Neural progenitor cell (in vitro differentiated cells): Measurements from ENCODE around the gene CFAP74. TPM values are rescaled to one million over a fixed set of nuclear protein-coding genes. Genes with fewer than 3 reads are reported as not detected.
A peak's percentile ranks its signal among the peaks of the same experiment; 100 is the strongest.

Experiments
- DNase-seq: peaks from one replicate; pipeline ENCODE4 v3.0.0-alpha.2; 2016; ENCODE audit warnings: low spot score
- H2AFZ ChIP-seq: fragments of 200-600 bp; sonication (generic); replicated peaks from 2 replicates; pipeline ENCODE4 v1.6.1; 2016; ENCODE audit warnings: antibody characterized with exemption
- H3F3A ChIP-seq: fragments of 200-600 bp; sonication (generic); 2 replicates; pipeline ENCODE4 v1.6.1; 2016; ENCODE audit warnings: antibody characterized with exemption, low read depth
- H3K27ac ChIP-seq: fragments of 200-600 bp; sonication (generic); 2 replicates; pipeline ENCODE4 v1.5.1; 2016; ENCODE audit warnings: mild to moderate bottlenecking
- H3K27me3 ChIP-seq: fragments of 200-600 bp; sonication (generic); 2 replicates; pipeline ENCODE4 v1.6.1; 2016; ENCODE audit warnings: mild to moderate bottlenecking, moderate library complexity
- H3K36me3 ChIP-seq: fragments of 200-600 bp; sonication (generic); 2 replicates; pipeline ENCODE4 v1.5.1; 2016
- H3K4me1 ChIP-seq: fragments of 200-600 bp; sonication (generic); 2 replicates; pipeline ENCODE4 v1.6.1; 2016; ENCODE audit warnings: mixed run types
- H3K4me2 ChIP-seq: fragments of 200-600 bp; sonication (generic); 2 replicates; pipeline ENCODE4 v1.6.1; 2016
- H3K4me3 ChIP-seq: fragments of 200-600 bp; sonication (generic); 2 replicates; pipeline ENCODE4 v1.5.1; 2016
- H3K79me2 ChIP-seq: fragments of 200-600 bp; sonication (generic); 2 replicates; pipeline ENCODE4 v1.6.1; 2016; ENCODE audit warnings: low read depth
- H3K9ac ChIP-seq: fragments of 200-600 bp; sonication (generic); 2 replicates; pipeline ENCODE4 v1.6.1; 2016
- H3K9me3 ChIP-seq: fragments of 200-600 bp; sonication (generic); 2 replicates; pipeline ENCODE4 v1.5.1; 2016; ENCODE audit warnings: low read depth
- H4K20me1 ChIP-seq: fragments of 200-600 bp; sonication (generic); 2 replicates; pipeline ENCODE4 v1.6.1; 2016; ENCODE audit warnings: low read depth
- H3K27ac Mint-ChIP-seq: 3 replicates; pipeline ENCODE4 v1.8.0; 2021; ENCODE audit warnings: mixed read lengths
- H3K27me3 Mint-ChIP-seq: 2 replicates; pipeline ENCODE4 v1.8.0; 2022; ENCODE audit warnings: low read depth, mild to moderate bottlenecking, inconsistent platforms, moderate library complexity, mixed read lengths; ENCODE audit not compliant: insufficient read depth
- H3K36me3 Mint-ChIP-seq: 3 replicates; pipeline ENCODE4 v1.8.0; 2021; ENCODE audit warnings: mixed read lengths
- H3K4me1 Mint-ChIP-seq: 3 replicates; pipeline ENCODE4 v1.8.0; 2021; ENCODE audit warnings: mixed read lengths
- H3K4me3 Mint-ChIP-seq: 3 replicates; pipeline ENCODE4 v1.8.0; 2021; ENCODE audit warnings: mild to moderate bottlenecking, moderate library complexity, mixed read lengths
- H3K9me3 Mint-ChIP-seq: 3 replicates; pipeline ENCODE4 v1.8.0; 2020; ENCODE audit warnings: mixed read lengths
- CTCF ChIP-seq: fragments of 200-600 bp; sonication (generic); IDR thresholded peaks from 2 replicates; pipeline ENCODE4 v1.5.1; 2017; ENCODE audit warnings: antibody characterized with exemption, mild to moderate bottlenecking
- EZH2 ChIP-seq: fragments of 200-600 bp; sonication (generic); IDR thresholded peaks from 2 replicates; pipeline ENCODE4 v1.6.1; 2017; ENCODE audit warnings: antibody characterized with exemption, mild to moderate bottlenecking, moderate library complexity
- EZH2phosphoT487 ChIP-seq: fragments of 200-600 bp; sonication (generic); IDR thresholded peaks from 2 replicates; pipeline ENCODE4 v1.6.1; 2017; ENCODE audit warnings: antibody characterized with exemption
- total RNA-seq: library from RNA; depleted of rRNA; stranded (reverse); fragments of >200 nt; gene quantifications from 2 replicates; pipeline ENCODE4 v1.2.3, GENCODE V29; 2015; ENCODE audit warnings: low replicate concordance

CFAP74 gene
- total RNA-seq, 1 donor from 2014 or later, result not detected

- Mint-ChIP-seq H3K4me3 (peak within 1 kb of the TSS; percentile 41), H3K27ac (peak within 1 kb of the TSS; percentile 37), H3K27me3 (peaks cover 13% of the 10 kb centered on the region), H3K9me3 (no peaks in the 10 kb centered on the region), H3K36me3 (no peaks in the 10 kb centered on the region), H3K4me1 (peaks cover 17% of the 10 kb centered on the region)
- H3F3A ChIP-seq, result peaks cover 11% of the 10 kb centered on the region
- H3K27ac ChIP-seq, result no peak within 1 kb of the TSS
- peaks cover 15% of the 10 kb centered on the region for H3K27me3 ChIP-seq
- no peaks in the 10 kb centered on the region for H4K20me1 ChIP-seq
- no peak for DNase-seq
- no peak within 1 kb of the TSS for H3K9ac ChIP-seq
- H3K4me3 ChIP-seq, result no peak within 1 kb of the TSS
- H2AFZ ChIP-seq, result no peak within 1 kb of the TSS
- H3K4me1 ChIP-seq, result peaks cover 10% of the 10 kb centered on the region
- H3K79me2 ChIP-seq, result no peaks in the 10 kb centered on the region
- H3K36me3 ChIP-seq, result no peaks in the 10 kb centered on the region
- no peaks in the 10 kb centered on the region for H3K9me3 ChIP-seq
- H3K4me2 ChIP-seq, result no peak within 1 kb of the TSS
- TF ChIP-seq EZH2phosphoT487 (no peak), CTCF (no peak), EZH2 (no peak)
These were observed 88.5 kb downstream of the CFAP74 start, which contains the start of gene CALML6 for GRCh38 chr1:1914971-1915692. Gene CALML6 (plus strand): TSS chr1:1915260. CDS start chr1:1915281, 21 bp downstream.

- H3K9me3 Mint-ChIP-seq, result no peaks in the 10 kb centered on the region
- Histone ChIP-seq H3F3A (peaks cover 17% of the 10 kb centered on the region), H3K79me2 (no peaks in the 10 kb centered on the region), H3K27me3 (peaks cover 11% of the 10 kb centered on the region), H3K4me3 (no peak overlapping the region), H3K9ac (no peak overlapping the region), H3K4me2 (no peak overlapping the region), H4K20me1 (no peaks in the 10 kb centered on the region), H2AFZ (no peak overlapping the region), H3K4me1 (peaks cover 12% of the 10 kb centered on the region), H3K36me3 (no peaks in the 10 kb centered on the region), H3K9me3 (no peaks in the 10 kb centered on the region), H3K27ac (no peak overlapping the region)
- no peak overlapping the region for H3K4me3 Mint-ChIP-seq
- H3K27me3 Mint-ChIP-seq, result peaks cover 13% of the 10 kb centered on the region
- no peak for DNase-seq
- H3K4me1 Mint-ChIP-seq, result peaks cover 21% of the 10 kb centered on the region
- H3K27ac Mint-ChIP-seq, result peak overlapping the region; percentile 37
- TF ChIP-seq EZH2phosphoT487 (no peak), CTCF (no peak), EZH2 (no peak)
- no peaks in the 10 kb centered on the region for H3K36me3 Mint-ChIP-seq
These were observed 89.2 kb downstream of the CFAP74 start for GRCh38 chr1:1914101-1914970.

DNA sequence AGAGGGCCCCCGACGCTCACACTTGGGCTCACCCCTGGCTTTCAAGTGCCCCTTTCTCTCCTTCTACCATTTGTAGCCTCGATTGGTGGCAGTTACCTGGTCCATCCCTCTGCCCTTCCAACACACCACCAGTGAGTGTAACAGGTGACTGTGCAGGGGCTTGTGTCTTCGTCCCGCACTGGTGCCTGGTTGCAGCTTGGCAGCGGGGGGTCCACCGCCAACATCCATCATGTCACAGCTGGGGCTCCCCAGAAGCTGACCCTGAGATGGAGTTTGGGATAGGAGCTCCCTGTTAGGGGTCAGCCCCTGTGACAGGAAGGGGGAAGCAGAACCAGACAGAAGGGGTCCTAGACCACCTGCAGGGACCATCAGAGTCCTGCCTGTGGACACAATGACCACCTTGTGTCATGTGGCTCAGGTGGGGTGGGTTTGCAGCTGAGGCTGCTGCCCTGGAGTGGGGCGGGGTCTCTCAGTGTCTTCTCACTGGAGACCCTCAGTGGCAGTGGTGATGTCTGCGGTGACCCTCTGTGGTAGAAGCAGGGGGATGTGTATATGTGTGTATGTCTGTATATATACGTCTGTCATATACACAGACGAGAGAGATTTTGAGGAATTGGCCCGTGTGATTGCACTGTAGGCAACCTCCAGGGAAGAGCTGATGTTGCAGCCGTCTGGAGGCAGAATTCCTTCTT is 92.1 kb downstream of the CFAP74 start:
- H3K27ac ChIP-seq, result no peak overlapping the region
- no peaks in the 10 kb centered on the region for H3K36me3 ChIP-seq
- H3K9me3 ChIP-seq, result no peaks in the 10 kb centered on the region
- Mint-ChIP-seq H3K27ac (no peak overlapping the region), H3K4me1 (peaks cover 18% of the 10 kb centered on the region), H3K27me3 (peaks cover 13% of the 10 kb centered on the region), H3K36me3 (no peaks in the 10 kb centered on the region), H3K9me3 (no peaks in the 10 kb centered on the region), H3K4me3 (peak overlapping the region; percentile 74)
- H3K9ac ChIP-seq, result no peak overlapping the region
- H3K4me1 ChIP-seq, result peaks cover 8% of the 10 kb centered on the region
- no peaks in the 10 kb centered on the region for H3K27me3 ChIP-seq
- no peak overlapping the region for H2AFZ ChIP-seq
- H3F3A ChIP-seq, result peaks cover 9% of the 10 kb centered on the region
- TF ChIP-seq EZH2, result no peak
- H3K4me2 ChIP-seq, result no peak overlapping the region
- H3K4me3 ChIP-seq, result no peak overlapping the region
- no peak for DNase-seq
- H3K79me2 ChIP-seq, result no peaks in the 10 kb centered on the region
- no peaks in the 10 kb centered on the region for H4K20me1 ChIP-seq
